ENCODE data around the gene RNF157.
"Not testable (repeated sequence)": the region's sequence is repeated elsewhere in the genome, so short reads cannot be mapped to it uniquely, and the experiment has no call there.

RNF157 gene

DNA sequence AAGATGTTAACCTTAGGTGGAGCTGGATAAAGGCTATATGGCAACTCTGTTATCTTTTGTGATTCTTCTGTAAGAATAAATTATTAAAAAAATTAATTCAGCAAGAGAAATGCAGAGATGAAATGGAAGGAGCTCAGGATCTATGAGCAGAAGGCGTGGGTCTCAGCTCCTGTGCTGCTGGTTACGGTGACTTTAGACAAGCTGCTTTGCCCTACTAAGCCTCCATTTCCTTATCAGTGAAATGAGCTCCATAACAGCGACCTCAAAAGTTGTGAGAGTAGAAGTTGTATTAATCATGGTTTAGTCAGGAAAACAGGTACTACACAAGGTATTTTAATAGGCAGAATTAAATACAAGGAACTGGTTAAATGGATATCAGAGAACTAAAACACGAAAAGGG, 51.0 kb downstream of the RNF157 start:
- DNase-seq (ENCODE audit: low spot score), result no peak

DNA sequence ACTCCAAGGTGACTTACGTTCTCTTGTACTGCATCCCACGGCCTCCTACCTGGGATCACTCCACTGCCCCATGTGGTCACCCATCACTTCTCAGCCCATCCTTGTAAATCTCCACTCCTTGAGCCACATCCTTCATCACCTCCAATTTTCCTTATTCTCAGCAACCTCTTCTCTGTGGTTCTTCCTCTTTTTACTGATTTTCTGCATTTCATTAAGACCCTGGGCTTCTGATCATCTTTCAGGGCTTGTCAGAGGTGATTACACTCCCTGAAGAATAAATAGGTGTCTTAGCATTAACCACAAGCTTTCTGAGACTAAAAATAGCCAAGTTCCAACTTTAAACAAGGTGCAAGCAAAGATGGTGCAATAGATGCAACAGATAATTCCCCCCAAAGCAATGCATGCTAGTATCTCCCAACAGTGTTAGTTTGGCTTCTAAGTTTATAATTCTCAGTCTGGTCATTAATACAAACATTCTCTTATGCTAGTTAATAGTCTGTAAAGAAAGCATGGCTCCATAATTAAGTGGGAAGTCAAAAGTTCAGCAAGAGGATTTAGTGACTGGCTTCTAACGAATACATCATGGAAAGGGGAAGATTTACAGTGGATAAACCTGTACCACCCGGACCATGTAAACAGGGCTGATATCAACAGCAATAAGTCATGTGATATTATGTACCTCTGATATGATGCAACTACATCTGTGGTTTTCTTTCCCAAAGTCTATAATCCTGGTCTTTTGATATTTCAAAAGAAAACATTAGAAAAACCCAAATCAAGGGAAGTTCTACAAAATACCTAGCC, 51.9 kb downstream of the RNF157 start:
- no peak for DNase-seq (ENCODE audit: low spot score)

DNA sequence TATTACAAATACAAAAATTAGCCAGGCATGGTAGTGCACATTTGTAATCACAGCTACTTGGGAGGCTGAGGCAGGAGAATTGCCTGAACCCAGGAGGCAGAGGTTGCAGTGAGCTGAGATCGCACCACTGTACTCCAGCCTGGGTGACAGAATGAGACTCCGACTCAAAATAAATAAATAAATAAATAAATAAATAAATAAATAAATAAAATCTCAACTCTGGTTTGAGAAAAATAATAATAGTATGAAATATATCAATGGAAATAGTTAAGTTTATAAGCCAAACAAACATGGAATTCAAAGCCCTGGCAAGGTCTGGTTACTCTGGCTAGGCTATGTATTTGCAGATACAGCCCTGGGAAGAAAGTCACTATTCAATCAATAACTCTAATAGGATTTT, 53.5 kb downstream of the RNF157 start:
- DNase-seq (ENCODE audit: low spot score), result not testable (repeated sequence)

DNA sequence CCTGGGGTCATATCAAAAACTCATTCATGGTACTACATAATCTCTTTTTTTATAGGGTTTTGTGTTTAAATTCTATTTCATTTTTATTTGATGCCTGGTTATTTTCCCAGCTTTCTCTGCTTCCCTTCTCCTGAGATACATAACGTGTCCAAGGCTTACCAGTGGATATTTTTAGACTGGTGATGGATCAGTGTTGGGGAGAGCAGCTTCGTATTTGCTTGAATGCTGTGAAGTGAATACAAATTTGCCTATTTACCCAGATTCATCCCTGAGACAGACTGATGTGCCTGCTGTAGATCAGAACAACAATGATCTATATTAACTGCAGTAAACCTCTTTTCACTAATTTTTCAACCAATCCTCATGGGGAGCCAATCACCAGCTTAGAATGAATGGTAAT, 56.0 kb downstream of the RNF157 start:
- DNase-seq (ENCODE audit: low spot score), result no peak

DNA sequence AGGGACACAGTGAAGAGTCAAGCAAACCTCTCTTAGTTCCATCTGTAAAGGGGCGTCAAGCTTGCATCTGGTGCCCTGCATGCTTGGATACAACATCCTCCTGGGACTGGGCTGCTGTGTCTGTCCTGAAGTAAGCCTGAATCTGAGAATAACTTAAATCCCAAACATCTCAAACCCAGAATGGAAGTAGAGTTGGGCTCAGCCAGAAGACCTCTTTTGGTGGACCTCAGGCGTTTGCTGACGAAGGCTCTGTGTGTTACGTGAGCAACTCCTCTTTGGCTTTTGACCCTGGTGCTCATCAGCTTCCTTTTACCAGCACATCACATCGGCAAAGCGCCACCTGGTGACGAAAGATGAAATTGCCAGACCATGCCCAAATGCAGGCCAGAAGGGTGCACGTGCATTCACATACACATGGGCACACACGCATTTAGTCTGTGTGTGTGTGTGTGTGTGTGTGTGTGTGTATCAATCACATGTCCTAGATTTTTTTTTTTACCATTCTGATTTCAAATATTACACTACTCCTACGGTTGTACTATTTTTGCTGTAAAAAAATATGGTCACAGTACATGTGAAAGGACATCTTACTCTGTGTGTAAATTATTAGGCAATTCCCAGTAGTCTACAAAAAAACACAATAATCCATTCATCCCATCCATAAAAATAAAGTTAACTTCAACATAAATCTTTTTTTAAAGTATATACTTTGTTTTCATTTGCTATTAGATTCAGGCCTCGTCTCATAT, 58.1 kb downstream of the RNF157 start:
- DNase-seq (ENCODE audit: low spot score), result peak; percentile 98

DNA sequence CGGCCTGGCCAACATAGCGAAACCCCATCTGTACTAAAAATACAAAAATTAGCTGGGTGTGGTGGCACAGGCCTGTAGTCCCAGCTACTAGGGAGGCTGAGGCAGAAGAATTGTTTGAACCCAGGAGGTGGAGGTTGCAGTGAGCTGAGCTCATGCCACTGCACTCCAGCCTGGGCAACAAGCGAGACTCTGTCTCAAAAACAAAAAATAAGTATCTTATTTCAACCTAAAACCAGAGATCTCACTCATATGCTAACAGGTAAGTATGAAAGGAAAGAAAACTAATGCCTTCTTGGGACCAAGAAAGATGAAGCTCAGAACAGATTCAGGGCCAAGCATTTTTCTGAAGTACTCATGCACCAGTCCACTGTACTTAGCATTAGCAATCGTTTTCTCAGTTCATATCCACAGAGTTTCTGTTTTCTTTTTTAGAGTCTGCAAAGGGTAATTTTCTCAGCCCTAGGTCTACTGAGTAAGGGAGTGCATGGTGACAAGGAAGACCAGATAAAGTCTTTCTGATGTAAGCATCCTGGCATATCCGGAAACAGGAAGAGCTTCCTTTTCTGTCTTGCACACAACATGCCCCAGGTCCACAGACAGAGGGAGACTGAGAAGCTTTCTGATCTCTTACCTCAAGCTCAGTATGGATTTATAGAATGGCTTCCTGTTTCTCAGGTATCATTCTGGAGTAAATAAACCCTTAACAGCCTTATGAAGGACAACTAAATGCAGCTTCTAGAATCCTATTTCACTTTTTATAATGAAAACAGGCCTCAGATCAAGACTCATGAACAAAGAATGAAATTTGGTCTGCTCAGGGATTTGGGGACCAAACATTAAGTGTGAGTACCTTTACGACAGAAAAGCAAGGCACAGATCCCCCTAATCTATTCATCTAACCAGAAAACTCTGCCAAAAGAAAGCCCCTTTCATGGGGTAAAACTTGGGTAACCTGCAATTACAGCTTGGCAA, 60.5 kb downstream of the RNF157 start:
- DNase-seq (ENCODE audit: low spot score), result peak; percentile 78

DNA sequence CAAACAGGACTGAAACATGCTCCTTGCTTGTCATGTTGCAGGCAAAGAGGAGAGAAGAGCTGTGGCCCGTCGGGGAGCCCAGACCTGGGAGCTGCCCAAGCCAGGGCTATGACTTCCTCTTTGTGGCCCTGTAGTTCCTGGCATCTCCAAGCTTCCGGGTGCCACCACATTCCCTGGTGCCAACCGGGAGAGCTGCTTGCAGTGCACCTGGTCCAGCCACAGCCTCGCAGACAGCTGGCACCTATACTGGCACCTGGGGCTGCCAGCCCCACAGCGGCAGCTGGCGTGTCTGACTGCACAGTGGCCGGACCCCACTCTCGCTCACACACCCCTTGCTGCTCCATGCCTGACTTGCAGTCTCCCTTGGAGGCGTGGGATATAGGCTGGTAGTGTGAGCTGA, 62.2 kb downstream of the RNF157 start:
- no peak for DNase-seq (ENCODE audit: low spot score)

DNA sequence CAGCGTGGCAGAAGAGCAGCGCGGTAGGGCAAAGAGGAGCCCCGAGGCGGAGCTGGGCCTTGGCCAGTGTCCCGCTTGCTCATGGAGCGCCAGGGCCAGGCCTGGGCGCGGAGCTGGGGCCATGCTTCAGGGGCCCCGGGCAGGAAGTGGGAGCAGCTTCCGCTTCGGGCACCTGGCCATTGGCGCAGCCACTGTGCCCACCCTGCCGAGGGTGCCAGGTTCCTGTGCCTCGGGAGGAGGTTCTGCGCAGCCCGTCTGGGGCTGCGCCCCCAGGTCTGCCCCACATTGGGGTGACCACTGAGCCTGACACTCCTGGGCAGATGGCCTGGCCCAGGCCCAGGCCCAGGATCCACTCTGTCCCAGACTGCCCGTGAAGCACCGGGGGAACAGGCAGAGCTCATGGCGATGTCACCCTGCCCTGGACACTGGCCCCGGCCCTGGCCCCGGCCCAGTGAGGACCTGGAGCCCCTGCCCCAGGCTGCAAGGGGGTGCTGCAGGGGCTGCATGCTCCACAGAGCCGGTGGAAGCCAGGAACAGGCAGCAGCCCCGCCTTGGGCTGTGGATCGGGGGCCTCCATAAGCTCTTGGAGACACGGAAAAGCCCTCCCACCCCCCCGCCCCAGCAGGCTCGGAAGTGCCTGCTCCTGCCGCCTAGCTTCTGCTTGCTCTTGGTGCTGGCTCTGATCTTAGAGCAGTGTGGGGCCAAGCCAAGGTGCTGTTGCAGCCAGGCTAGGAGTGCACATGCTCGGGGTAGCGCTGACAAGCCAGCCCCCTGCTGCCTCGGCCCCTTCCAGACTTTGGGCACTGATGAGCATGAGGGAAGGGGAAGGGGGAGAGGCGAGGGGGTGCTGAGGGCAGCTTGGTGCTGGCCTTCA, 63.4 kb downstream of the RNF157 start:
- DNase-seq (ENCODE audit: low spot score), result no peak

DNA sequence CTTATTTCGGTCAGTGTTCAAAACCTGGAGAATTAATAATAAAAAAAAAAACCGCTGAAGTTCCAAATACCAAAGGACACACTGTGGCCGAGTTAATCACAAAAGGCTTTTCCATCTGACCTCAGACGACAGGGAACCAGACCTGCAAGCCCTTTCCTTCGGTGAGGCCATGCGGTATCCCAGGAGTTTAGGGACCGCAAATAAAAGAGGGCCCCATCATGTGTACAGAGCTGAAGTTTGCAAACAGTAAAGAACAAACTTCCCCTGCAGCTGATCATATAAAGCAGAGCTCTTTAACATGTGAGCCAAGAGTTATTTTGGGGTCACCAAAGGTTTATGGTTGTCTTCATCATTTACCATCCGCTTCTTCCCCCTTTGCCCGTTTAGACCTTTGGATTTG, 66.3 kb downstream of the RNF157 start:
- DNase-seq (ENCODE audit: low spot score), result no peak

DNA sequence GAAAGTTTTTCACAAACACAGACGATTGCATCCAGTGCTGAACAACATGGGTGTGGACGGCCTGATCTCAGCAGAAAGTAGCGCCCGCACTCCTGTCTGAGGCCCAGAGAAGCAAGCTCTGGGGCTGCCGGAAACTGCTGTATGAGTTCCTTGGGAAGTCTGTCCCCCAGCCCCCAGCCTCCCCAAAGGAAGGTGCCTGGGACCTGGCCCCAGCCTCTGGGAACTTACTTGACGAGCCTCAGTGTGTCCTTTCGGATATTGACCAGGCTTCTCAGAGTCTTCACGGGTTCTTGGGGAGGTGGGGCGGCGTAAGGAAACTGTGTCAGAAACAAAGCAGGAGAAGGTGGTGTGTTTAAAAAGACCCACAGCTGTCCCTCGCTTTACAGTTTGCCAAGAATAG, 66.8 kb downstream of the RNF157 start:
- DNase-seq (ENCODE audit: low spot score), result no peak

DNA sequence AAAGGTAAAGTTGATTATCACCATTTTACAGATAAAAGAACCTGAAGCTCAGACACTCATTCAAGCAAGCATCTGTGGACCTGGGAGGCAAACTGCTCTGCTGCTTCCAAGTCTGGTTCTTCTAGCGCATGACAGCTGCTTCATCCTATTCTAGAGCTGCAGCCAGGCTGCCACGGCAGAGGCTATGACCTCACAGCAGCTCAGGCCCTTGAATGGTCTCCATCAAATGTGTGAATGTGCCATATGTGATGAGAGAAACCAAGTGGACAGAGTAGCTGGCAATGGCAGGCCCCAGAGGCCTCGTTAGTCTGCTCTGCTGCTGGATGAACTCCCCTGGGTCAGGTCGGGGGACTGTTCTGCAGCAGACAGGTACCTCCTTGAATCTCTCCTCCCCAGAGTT, 68.6 kb downstream of the RNF157 start:
- DNase-seq (ENCODE audit: low spot score), result no peak

DNA sequence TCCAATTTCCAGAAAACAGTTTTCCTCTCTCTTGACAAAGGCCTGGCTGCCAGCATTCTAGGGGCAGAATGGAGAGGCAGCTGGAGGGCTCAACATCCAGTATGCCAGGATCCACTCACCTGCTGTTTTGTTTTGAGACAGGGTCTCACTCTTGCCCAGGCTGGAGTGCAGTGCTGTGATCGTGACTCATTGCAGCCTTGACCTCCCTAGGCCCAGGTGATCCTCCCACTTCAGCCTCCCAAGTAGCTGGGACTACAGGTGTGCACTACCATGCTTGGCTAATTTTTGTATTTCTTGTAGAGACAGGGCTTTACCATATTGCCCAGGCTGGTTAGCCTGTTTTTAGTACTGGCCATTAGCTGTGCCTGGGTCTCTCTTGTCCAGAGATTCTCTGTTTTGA, 70.2 kb downstream of the RNF157 start:
- DNase-seq (ENCODE audit: low spot score), result no peak

DNA sequence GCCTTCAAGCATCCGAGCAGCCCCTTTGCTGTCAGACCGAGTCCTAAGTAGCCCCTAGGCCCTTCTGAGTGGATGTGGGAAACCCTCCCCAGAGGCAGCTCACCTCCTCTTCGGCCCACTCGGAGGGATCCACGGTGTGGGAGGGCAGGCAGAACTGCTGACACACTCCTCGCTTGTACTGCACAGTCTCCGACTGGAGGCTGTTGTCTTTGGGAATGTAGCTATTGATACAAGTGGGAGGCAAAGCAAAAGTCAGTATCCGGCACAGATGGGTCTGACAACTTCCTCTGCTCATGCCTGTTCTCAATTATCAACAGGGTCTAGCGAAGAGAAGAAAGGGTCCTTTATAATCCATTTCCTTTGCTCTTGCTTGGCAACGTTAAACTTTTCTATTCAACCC, 73.4 kb downstream of the RNF157 start:
- no peak for DNase-seq (ENCODE audit: low spot score)

DNA sequence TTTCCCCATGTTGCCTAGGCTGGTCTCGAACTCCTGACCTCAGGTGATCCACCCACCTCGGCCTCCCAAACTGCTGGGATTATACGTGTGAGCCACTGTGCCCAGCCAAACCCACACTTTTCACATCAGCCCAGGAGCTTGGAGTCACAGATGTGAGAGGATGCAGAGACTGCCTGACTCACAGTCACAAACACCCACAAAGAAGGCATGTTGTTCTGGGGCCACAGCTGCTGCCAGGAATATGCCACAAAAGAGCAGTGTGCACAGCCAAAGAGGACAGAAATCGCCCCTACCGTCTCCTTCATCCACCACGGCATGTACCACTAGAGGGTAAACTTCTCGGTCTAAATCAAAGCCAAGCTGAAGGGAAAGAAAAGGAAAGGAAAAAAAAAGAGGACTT, 74.1 kb downstream of the RNF157 start:
- DNase-seq (ENCODE audit: low spot score), result no peak

DNA sequence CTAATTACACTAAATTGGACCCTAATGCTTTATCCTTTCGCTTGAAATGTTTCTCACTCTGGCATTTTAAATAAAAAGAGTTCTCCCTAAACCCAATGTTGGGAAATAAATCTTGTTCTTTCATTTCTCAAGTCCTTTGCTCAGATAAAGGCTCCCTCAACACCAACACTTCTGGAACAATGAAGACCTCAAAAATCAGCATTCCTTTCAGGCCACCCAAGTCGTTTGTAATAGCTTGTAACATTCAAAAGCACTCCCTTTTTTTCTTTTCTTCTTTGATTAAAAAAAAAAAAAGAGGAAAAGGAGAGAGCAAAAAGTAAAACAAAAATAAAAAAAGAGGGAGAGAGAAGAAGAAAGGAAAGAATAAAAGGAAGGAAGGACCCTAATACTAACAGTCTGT, 76.0 kb downstream of the RNF157 start:
- DNase-seq (ENCODE audit: low spot score), result no peak

DNA sequence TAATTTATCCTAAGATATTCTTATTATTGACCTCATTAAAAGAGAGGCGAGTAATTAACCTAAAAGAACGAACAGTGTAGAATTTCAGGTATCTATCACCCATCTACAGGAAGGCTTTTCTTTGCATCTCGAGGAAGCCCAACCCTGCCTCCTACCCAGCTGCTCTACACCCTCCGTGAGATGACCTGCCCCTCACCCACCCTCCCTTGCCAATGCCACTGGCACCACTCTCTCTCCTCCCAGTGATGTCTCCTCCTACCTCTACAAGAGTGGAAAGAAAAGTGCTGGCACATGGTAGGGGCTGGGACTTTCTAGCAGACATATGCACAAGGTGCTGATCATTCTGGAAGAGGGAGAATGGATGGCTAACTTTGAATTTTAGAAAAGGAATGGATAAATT, 76.4 kb downstream of the RNF157 start:
- DNase-seq (ENCODE audit: low spot score), result no peak

DNA sequence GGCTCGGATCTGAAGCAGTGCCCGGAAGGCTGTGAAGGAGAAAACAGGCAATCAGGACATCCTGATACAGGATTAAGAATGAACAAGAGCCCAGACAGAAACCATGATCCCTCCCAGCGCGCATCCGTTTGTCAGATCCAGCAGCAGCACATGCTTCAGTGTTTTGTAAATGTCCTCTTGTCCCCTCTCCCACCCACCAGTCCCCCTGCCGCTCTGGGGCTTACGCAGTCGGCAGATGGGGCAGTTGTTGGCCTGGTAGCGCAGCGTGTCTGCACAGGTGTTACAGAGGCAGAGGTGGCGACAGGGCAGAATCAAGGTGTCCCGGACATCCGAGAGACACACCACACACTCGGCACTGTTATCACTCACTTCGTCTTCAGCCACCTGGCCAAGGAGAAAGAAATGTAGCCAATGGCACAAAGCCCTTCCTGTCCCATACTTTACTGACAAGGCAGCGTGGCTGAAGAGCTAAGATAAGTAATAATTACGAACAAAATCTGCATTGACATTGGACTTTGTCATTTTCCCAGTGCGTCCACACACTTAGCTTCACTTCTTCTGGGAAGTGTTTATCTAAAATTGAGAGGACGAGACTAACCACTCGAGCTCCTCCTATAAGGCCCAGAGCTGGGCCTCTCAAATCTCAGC, 78.5 kb downstream of the RNF157 start:
- DNase-seq (ENCODE audit: low spot score), result no peak

DNA sequence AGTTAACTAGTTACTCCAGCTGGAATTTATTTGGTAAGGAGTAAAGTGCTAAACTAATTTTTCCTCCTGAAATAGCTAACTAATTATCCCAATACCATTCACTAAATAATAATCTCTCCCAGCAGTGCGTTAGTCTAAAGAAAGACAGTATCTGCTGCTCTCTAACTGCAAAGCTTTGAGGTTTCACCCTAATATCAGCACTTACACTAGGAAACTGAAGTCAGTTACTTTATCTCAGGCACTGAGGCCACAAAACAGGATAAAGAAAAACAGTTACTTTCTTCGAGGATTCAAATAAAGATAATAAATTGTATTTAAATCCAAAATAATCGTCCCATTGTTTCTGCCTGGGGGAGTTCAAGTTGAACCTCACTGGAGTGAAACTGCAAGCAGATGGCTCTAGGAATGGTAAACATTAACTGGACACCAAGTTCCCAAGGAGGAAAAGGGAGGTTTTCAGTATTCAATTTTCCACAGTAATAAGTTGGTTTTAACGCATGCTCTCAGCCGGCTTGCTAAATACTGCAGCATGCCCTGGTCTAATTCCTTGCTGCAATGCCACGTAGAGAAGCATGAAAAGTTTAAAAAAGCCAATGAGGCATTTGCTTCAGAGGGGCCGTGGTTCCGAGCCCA, 79.3 kb downstream of the RNF157 start:
- DNase-seq (ENCODE audit: low spot score), result no peak

DNA sequence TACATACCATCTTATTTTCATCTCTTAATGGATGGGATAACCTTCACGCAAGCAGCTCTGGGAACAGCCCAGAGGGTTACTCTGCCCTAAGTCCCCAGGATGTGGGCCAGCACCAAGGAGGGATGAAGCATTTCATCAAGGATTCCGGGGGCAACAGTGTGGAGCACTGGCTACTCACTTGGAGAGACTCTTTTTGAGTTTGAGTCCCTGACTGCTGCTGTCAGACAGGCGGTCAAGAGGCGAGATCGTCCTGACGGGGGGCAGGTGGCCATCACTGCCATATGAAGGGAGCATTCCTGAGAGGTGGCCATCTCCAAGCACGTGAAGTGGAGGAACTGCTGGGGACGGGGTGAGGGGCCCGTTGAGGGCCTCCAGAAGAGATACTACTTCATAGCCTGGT, 81.1 kb downstream of the RNF157 start:
- DNase-seq (ENCODE audit: low spot score), result no peak

DNA sequence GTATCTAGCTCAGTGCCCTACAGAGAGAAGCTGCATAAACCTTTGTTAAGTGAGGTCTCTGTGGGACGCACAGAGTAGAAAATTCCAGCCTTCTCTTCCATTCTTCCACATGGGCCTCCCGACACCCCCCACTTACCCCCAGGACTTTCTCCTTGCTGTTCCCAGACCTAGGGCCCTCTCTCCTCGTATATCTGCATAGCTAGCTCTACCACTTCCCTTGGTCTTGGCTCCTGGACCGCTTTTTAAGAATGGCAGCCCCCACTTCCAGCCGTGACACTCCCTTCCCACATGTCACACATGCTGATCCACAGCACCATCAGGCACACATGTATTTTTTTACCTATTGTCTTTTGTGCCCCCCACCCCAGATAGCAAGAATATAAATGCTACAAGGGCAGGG, 82.5 kb downstream of the RNF157 start:
- DNase-seq (ENCODE audit: low spot score), result no peak

DNA sequence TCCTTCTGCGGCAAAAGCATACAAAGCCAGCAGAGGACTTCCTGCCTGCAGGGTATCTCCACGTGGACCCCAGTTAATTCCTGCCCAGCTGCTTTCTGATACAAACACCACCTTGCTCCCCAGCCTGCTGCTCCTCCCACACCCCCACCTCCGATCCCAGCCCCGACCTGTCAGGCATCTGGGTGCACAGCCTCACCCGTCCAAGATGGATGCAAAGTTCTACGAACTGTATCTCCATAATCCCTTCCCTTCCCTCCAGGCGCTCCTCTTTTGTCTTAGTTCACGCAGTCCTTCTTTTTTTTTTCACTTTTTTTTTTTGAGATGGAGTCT, 83.7 kb downstream of the RNF157 start:
- DNase-seq (ENCODE audit: low spot score), result no peak
